Stimulated activated CD4-positive, alpha-beta T cell treated with anti-CD3 and anti-CD28 coated beads, Interleukin-12 subunit alpha, Interleukin-12 subunit beta, amount 100 ng/mL, for 48 hours (primary cell): ENCODE measurements around the gene GPR87.
A peak's percentile ranks its signal among the peaks of the same experiment; 100 is the strongest.

Experiments used
- DNase-seq, 3 donors: peaks; one replicate each; pipeline ENCODE4 v3.0.0-alpha.2; 2020; ENCODE audit warnings: low read depth in 2 of 3, low spot score in 1 of 3

GPR87 gene

GRCh38 chr3:151283387-151283786 is 33.2 kb downstream of the GPR87 start:
- DNase-seq: no peak

- no peak for DNase-seq
Measured at GRCh38 chr3:151282921-151283320, 33.7 kb downstream of the GPR87 start.

- no peak for DNase-seq
Measured at GRCh38 chr3:151281671-151282324, 34.8 kb downstream of the GPR87 start.

GRCh38 chr3:151278230-151278629 is 38.4 kb downstream of the GPR87 start, which contains the start of gene P2RY14:
Gene P2RY14, minus strand, starts transcription at chr3:151278542. Its CDS starts 64,226 bp downstream, at chr3:151214316.
- no peak for DNase-seq

GRCh38 chr3:151276687-151277042 is 40.0 kb downstream of the GPR87 start:
- DNase-seq: no peak

GRCh38 chr3:151276038-151276686 is 40.5 kb downstream of the GPR87 start:
- no peak for DNase-seq

GRCh38 chr3:151275091-151275490 is 41.5 kb downstream of the GPR87 start:
- no peak for DNase-seq

GRCh38 chr3:151269631-151270030 is 47.0 kb downstream of the GPR87 start:
- no peak for DNase-seq

GRCh38 chr3:151268267-151269235 is 48.1 kb downstream of the GPR87 start:
- peak in 2 of 3 donors; percentile 2 to 7 for DNase-seq

- no peak for DNase-seq
Measured at GRCh38 chr3:151267066-151267465, 49.6 kb downstream of the GPR87 start.

GRCh38 chr3:151265866-151266265 is 50.8 kb downstream of the GPR87 start:
- DNase-seq: no peak

- no peak for DNase-seq
Measured at GRCh38 chr3:151265166-151265565, 51.5 kb downstream of the GPR87 start.

GRCh38 chr3:151264605-151265004 is 52.0 kb downstream of the GPR87 start:
- no peak for DNase-seq

- DNase-seq: no peak
Measured at GRCh38 chr3:151262871-151263525, 53.6 kb downstream of the GPR87 start.

GRCh38 chr3:151259664-151260063 is 57.0 kb downstream of the GPR87 start:
- no peak for DNase-seq

- no peak for DNase-seq
Measured at GRCh38 chr3:151256749-151257148, 59.9 kb downstream of the GPR87 start.

GRCh38 chr3:151248772-151249337 is 67.8 kb downstream of the GPR87 start:
- no peak for DNase-seq
